ENCODE results near the gene CELF4. TPM values are rescaled to one million over a fixed set of nuclear protein-coding genes. Genes with fewer than 3 reads are reported as not detected.

Gene CELF4
- total and polyA plus RNA-seq, 2 experiments from 2014 or later = 0.24 TPM; not detected in 1

GRCh38 chr18:37409878-37410277, 155.7 kb downstream of the CELF4 start:
- Histone ChIP-seq H3K9me2 (ENCODE audit: insufficient read depth) (no peaks in the 10 kb centered on the region), H3K4me3 (no peak overlapping the region), H3F3A (ENCODE audit: insufficient read depth) (no peaks in the 10 kb centered on the region), H2AFZ (no peak overlapping the region), H4K20me1 (ENCODE audit: insufficient read depth) (no peaks in the 10 kb centered on the region), H3K36me3 (ENCODE audit: low read depth) (no peaks in the 10 kb centered on the region), H3K27me3 (replicated peaks; ENCODE audit: insufficient read depth) (no peaks in the 10 kb centered on the region; the same call in 1 of the 2 replicates), H3K27ac (no peak overlapping the region), H3K9me3 (ENCODE audit: low read depth) (no peaks in the 10 kb centered on the region), H3K4me2 (ENCODE audit: unreplicated experiment) (no peak overlapping the region), H3K4me1 (ENCODE audit: insufficient read depth) (no peaks in the 10 kb centered on the region), H3K9ac (no peak overlapping the region), H3K79me2 (ENCODE audit: insufficient read depth) (no peaks in the 10 kb centered on the region)
- in situ Hi-C loops (cut with MboI) = no loop called here
- DNase-seq = no peak
- WGBS, 2 experiments (ENCODE audit: low coverage in 1 of 2, low lambda C conversion rate in 2 of 2, missing lambda C conversion rate in 2 of 2) = 59 to 68% methylated on average over 7 to 8 of the region's 8 CpGs
- TF ChIP-seq EZH2phosphoT487 (IDR thresholded peaks at IDR 0.05; ENCODE audit: insufficient read depth, low read depth) (no peak), EZH2 (IDR thresholded peaks at IDR 0.05; ENCODE audit: insufficient read depth, poor library complexity, severe bottlenecking) (no peak)

- Histone ChIP-seq H4K20me1 (ENCODE audit: insufficient read depth) (no peaks in the 10 kb centered on the region), H2AFZ (no peak overlapping the region), H3K4me1 (ENCODE audit: insufficient read depth) (no peaks in the 10 kb centered on the region), H3K36me3 (ENCODE audit: low read depth) (no peaks in the 10 kb centered on the region), H3K27me3 (replicated peaks; ENCODE audit: insufficient read depth) (no peaks in the 10 kb centered on the region; the same call in 1 of the 2 replicates), H3K27ac (no peak overlapping the region), H3K9ac (no peak overlapping the region), H3F3A (ENCODE audit: insufficient read depth) (no peaks in the 10 kb centered on the region), H3K4me2 (ENCODE audit: unreplicated experiment) (no peak overlapping the region), H3K4me3 (no peak overlapping the region), H3K9me2 (ENCODE audit: insufficient read depth) (no peaks in the 10 kb centered on the region), H3K79me2 (ENCODE audit: insufficient read depth) (no peaks in the 10 kb centered on the region), H3K9me3 (ENCODE audit: low read depth) (no peaks in the 10 kb centered on the region)
- in situ Hi-C loops (cut with MboI) = no loop called here
- TF ChIP-seq EZH2 (IDR thresholded peaks at IDR 0.05; ENCODE audit: insufficient read depth, poor library complexity, severe bottlenecking) = no peak
- DNase-seq = no peak
- WGBS, 2 experiments (ENCODE audit: low coverage in 1 of 2, low lambda C conversion rate in 2 of 2, missing lambda C conversion rate in 2 of 2) = 81 to 87% methylated on average over 11 to 12 of the region's 12 CpGs
These were observed 156.8 kb downstream of the CELF4 start for GRCh38 chr18:37408676-37409265.

DNA sequence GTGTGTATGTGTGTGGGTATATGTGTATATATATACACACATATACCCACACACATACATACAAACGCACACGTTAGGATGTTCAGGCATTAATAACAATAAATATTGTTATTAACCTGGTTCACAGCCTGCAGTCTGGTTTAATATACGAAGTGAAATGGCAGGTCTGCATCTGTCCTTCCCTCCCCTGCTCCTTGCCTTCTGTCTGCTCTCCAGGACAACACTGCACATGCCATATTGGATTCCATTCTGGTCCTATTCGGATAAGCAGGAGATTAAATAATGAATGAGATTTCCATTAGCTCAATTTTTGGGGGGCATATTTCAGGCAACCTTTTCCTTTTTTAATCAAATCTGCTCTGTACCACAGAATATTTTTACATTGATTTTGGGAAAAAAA, 158.0 kb downstream of the CELF4 start:
- Histone ChIP-seq H3K9ac (no peak overlapping the region), H2AFZ (no peak overlapping the region), H3K27ac (no peak overlapping the region), H3K4me1 (ENCODE audit: insufficient read depth) (peaks cover 11% of the 10 kb centered on the region), H3K9me3 (ENCODE audit: low read depth) (no peaks in the 10 kb centered on the region), H3K4me2 (ENCODE audit: unreplicated experiment) (no peak overlapping the region), H3K4me3 (no peak overlapping the region), H3K9me2 (ENCODE audit: insufficient read depth) (no peaks in the 10 kb centered on the region), H3K27me3 (replicated peaks; ENCODE audit: insufficient read depth) (no peaks in the 10 kb centered on the region), H3K79me2 (ENCODE audit: insufficient read depth) (no peaks in the 10 kb centered on the region), H4K20me1 (ENCODE audit: insufficient read depth) (no peaks in the 10 kb centered on the region), H3K36me3 (ENCODE audit: low read depth) (no peaks in the 10 kb centered on the region), H3F3A (ENCODE audit: insufficient read depth) (no peaks in the 10 kb centered on the region)
- DNase-seq = no peak
- TF ChIP-seq EZH2 (IDR thresholded peaks at IDR 0.05; ENCODE audit: insufficient read depth, poor library complexity, severe bottlenecking) (no peak), EZH2phosphoT487 (IDR thresholded peaks at IDR 0.05; ENCODE audit: insufficient read depth, low read depth) (no peak)
- 35 to 41% methylated on average over 4 of the region's 4 CpGs for WGBS, 2 experiments (ENCODE audit: low coverage in 1 of 2, low lambda C conversion rate in 2 of 2, missing lambda C conversion rate in 2 of 2)
- in situ Hi-C loops (cut with MboI) = no loop called here

GRCh38 chr18:37405772-37406171, 159.8 kb downstream of the CELF4 start:
- WGBS, 2 experiments (ENCODE audit: low coverage in 1 of 2, low lambda C conversion rate in 2 of 2, missing lambda C conversion rate in 2 of 2) = 68 to 74% methylated on average over 6 of the region's 6 CpGs
- no peaks in the 10 kb centered on the region for H3K79me2 ChIP-seq (ENCODE audit: insufficient read depth)
- TF ChIP-seq EZH2 (IDR thresholded peaks at IDR 0.05; ENCODE audit: insufficient read depth, poor library complexity, severe bottlenecking) (no peak), EZH2phosphoT487 (IDR thresholded peaks at IDR 0.05; ENCODE audit: insufficient read depth, low read depth) (no peak)
- H3K4me1 ChIP-seq (ENCODE audit: insufficient read depth) = peaks cover 14% of the 10 kb centered on the region
- H3K36me3 ChIP-seq (ENCODE audit: low read depth) = no peaks in the 10 kb centered on the region
- no peak overlapping the region for H3K4me3 ChIP-seq
- H3K9me3 ChIP-seq (ENCODE audit: low read depth) = no peaks in the 10 kb centered on the region
- no peak overlapping the region for H2AFZ ChIP-seq
- DNase-seq = no peak
- no peaks in the 10 kb centered on the region for H3K27me3 ChIP-seq (replicated peaks; ENCODE audit: insufficient read depth)
- no peak overlapping the region for H3K9ac ChIP-seq
- no peaks in the 10 kb centered on the region for H4K20me1 ChIP-seq (ENCODE audit: insufficient read depth)
- no peak overlapping the region for H3K27ac ChIP-seq
- H3K4me2 ChIP-seq (ENCODE audit: unreplicated experiment) = no peak overlapping the region
- in situ Hi-C loops (cut with MboI) = no loop called here
- H3F3A ChIP-seq (ENCODE audit: insufficient read depth) = no peaks in the 10 kb centered on the region
- no peaks in the 10 kb centered on the region for H3K9me2 ChIP-seq (ENCODE audit: insufficient read depth)

DNA sequence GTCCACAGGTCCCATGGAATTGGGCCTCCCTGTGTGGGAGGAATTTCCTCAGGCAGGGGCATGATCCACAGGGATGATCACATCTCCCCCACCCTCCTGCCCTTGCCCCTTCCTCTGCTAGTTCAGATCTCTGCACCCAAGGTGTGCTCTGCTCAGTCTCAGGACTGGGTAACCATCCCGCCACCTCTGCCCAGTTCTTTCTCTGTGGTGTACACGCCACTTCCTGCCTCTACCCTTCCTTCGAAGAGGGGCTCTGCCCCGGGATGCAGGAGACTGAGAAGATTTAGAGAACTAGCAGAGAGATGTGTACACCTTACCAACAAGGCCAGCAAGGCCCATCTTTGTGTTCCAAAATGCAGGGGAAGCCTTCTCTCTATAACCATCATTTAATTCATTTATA, 160.4 kb downstream of the CELF4 start:
- H3K27ac ChIP-seq = no peak overlapping the region
- H3K9me3 ChIP-seq (ENCODE audit: low read depth) = no peaks in the 10 kb centered on the region
- H2AFZ ChIP-seq = no peak overlapping the region
- WGBS, 2 experiments (ENCODE audit: low coverage in 1 of 2, low lambda C conversion rate in 2 of 2, missing lambda C conversion rate in 2 of 2) = 71 to 73% methylated on average over 4 of the region's 4 CpGs
- H3K79me2 ChIP-seq (ENCODE audit: insufficient read depth) = no peaks in the 10 kb centered on the region
- in situ Hi-C loops (cut with MboI) = no loop called here
- H3K27me3 ChIP-seq (replicated peaks; ENCODE audit: insufficient read depth) = no peaks in the 10 kb centered on the region
- no peaks in the 10 kb centered on the region for H4K20me1 ChIP-seq (ENCODE audit: insufficient read depth)
- no peak overlapping the region for H3K4me3 ChIP-seq
- no peak overlapping the region for H3K9ac ChIP-seq
- no peaks in the 10 kb centered on the region for H3K36me3 ChIP-seq (ENCODE audit: low read depth)
- H3K4me2 ChIP-seq (ENCODE audit: unreplicated experiment) = no peak overlapping the region
- H3K4me1 ChIP-seq (ENCODE audit: insufficient read depth) = peaks cover 14% of the 10 kb centered on the region
- TF ChIP-seq EZH2phosphoT487 (IDR thresholded peaks at IDR 0.05; ENCODE audit: insufficient read depth, low read depth) (no peak), EZH2 (IDR thresholded peaks at IDR 0.05; ENCODE audit: insufficient read depth, poor library complexity, severe bottlenecking) (no peak)
- H3F3A ChIP-seq (ENCODE audit: insufficient read depth) = no peaks in the 10 kb centered on the region
- DNase-seq = no peak
- H3K9me2 ChIP-seq (ENCODE audit: insufficient read depth) = no peaks in the 10 kb centered on the region

Data from GM23248 (cell line).